Stimulated activated CD4-positive, alpha-beta T cell treated with anti-CD3 and anti-CD28 coated beads, Interleukin-12 subunit alpha, Interleukin-12 subunit beta, amount 100 ng/mL, for 48 hours (primary cell): ENCODE results near the gene ALG14.
"Not testable (repeated sequence)": the region's sequence is repeated elsewhere in the genome, so short reads cannot be mapped to it uniquely, and the experiment has no call there.

Experiments used
- DNase-seq, 3 donors: peaks; one replicate each; pipeline ENCODE4 v3.0.0-alpha.2; 2020; ENCODE audit warnings: low read depth in 2 of 3, low spot score in 1 of 3

The ALG14 gene

DNA sequence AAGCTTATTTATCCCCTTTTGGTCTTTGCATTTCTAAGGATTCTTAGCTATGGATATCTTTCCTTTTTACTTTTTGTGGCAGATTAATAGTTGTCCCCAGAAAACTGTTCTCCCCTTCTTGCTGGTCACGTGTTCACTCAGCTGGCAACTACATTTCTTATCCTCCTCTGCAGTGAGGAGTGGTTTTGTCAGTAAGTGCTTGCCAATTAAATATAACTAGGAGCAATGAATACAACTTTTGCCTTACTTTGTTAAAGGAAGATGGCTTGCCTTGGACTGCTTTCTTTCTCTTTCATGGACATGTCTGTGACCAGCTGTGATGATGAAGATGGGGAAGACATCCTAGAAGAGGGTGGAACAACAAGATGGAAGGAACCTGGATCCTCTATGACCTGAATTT lies 15.6 kb upstream of the ALG14 start:
- DNase-seq, result no peak

DNA sequence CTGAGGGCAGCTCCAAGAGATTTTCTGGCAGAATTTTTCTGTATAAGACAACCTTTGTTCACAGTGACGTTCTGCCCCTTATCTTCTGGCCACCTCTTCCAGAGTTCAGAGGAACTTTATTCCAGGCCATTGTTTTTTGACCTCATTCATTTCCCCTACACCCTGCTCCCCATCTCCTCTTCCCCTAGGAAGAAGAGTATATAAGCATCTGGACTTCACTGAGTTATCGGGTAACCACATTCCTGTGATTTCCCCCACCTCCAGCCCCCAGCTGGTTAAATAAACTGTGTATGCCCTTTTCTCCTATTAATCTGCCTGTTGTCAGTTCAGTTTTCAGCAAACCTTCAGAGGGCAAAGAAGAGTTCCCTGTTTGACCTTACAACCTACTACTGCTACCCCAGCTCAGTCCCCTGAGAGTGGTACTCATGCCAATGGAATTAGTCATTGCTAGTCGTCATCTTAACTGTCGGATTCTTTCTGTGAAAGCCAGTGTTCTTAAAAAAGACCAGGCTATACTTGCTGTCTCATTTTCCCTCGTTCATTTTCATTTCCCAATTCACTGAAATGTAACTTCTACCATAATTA lies 14.3 kb upstream of the ALG14 start:
- DNase-seq, result no peak

DNA sequence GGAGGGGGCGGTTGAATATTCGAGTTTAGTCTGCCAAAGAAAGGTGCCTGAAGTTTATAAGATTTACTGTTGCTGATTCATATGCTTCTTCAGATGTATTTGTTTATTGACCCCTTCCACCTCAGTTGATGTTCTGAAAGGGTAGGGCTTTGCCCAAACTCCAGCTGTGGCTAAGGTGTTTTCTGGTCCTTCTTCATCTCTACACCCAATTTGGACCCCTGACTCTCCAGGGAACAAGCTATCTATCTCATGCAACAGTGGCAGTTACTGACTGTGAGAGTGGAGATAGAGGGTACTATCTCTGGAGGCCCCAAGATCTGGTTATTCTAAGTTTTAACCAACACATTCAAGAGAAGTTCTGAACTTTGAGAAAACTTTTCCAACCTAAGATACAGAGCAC lies 12.6 kb upstream of the ALG14 start:
- DNase-seq, result no peak

DNA sequence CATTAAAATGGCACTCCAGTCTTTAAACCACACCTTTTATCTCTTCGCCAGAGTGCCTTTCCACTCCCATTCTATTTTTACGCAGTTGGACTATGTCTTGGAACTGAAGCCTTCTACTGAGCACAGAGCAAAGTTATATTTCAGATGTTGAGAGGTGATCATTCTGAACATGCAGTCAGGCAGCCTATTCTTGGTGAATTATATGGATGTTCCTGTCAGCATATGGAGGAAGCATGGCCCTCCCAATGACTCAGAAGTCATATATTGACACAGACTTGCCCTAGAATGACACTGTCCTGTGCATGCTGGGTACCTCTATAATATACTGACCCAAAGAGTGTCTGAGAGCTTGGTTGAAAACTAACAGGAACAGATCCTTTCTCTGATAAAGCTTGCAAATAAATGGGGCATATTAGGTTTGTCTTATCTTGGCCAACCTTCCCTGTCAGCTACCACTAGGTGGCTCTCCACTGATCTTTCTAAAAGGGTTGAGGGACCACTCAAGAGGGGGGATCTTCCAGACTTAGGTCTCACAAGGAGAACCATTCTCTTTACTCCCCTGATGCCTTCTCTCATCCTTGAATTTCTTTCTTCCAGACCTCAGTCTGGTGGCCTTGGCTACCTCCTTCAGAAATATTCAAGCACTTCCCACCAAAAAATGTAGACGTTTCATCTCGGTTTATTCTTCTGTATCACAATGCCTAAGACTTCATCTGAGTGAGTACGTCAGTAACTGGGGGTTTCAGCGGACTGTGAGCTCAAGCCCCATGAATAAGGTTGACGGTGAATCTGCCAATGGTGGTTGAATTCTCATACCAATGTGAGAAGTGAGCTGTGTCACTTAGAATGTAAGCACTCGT lies 11.8 kb upstream of the ALG14 start:
- DNase-seq, result no peak

DNA sequence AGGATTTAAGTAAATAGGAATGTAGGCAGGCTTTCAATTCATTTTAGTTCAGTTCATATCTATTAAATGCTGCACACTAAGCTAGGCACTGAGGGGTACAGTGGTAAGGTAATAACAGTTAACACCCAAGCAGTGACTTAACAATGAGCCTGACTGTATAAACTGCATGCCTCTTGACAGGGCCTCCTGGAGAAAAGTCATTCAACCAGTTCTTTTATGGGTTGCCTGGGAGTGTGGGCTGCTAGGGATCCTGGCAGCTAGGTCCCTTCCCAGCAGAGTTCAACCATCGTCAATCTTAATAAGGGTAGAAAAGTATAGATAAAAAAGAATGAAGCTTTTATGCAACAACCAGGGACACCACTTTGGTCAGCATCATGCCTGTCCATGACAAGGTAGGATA lies 8.1 kb upstream of the ALG14 start:
- no peak for DNase-seq

DNA sequence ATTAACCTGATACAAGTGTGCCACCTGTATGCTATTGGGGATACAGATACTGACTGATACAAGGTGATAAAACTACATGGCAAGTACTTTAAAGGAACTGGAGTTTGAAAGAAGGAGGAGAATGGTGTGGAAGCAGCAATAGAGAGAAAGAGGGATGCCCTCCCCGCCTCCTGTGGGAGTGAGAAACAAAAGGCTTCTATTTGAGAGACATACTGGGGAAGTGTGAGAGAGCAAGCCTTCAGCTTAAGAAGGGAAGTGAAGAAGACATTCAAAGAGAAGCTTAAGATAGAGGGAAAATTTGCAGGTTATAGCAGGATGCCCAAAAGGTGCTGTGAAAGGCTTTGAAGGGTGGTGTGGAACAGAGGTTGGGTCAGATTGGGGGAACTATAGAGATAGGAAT lies 7.7 kb upstream of the ALG14 start:
- no peak for DNase-seq

DNA sequence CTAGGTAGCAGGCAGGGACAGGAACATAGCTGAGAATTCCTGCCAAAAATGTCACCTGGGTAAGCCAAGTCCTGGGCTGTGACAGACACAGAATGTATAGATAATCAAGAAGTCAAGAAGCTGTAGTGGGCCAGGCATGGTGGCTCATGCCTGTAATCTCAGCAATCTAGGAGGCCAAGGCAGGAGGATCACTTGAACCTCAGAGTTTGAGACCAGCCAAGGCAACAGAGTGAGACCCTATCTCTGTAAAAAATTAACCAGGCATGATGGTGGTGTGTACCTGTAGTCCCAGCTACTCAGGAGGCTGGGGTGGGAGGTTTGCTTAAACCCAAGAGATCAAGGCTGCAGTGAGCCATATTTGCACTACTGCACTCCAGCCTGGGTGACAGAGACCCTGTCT lies 3.3 kb upstream of the ALG14 start:
- no peak for DNase-seq

DNA sequence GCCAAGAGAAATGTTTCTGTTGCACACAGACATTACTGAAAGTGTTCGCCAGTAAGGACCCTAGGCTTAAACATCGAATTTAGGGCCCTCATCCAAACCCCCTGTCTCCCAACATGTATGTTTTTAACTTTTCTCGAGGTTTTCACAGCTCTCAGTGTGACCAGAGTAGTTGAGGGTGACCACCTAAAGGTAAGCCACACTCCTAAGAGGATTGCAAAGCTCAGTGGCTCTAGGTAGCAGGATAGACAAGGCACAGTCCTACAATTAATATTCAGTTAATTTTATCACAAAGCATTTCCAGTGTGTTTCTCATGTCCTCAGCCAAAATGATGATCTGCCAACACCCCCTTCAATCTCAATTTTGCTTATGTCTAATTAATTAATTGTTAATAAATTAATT lies 695 bp upstream of the ALG14 start:
- DNase-seq, result no peak

DNA sequence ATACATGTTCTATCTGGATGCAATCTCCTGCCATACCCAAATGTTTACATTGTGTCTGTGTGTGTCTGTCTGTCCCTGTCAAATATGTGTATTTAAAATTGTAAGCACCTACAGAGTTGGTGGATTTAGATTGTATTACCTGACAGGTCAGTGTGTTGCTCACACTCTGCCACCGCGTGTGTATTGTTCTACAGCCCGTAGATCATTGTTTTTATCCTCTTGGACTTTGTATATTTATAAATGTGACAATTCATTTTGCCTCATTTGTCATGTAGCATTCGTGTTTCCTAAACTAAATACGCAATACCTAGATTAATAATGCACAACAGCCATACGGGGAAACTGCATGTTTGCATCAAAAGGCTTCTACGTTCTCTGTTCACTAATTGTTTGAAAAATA lies 634 bp downstream of the ALG14 start:
- no peak for DNase-seq

DNA sequence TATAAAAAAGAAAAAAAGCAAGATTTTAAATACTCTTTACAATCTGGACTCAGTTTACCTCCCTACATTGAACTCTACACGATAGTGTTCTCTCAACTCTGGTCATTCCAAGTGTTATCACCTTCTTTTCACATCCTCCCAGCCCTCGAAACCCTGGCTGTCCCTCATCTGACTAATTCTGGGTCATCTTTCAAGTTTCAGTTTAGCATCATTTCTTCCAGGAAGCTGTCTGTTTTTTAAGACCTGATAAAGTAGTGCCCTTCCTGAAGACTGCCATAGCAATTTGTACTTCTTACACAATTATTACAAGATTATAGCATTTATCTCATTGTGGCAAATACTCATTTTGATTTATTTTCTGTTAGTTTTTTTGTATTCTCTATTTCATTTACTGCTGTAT lies 1.2 kb downstream of the ALG14 start:
- no peak for DNase-seq

DNA sequence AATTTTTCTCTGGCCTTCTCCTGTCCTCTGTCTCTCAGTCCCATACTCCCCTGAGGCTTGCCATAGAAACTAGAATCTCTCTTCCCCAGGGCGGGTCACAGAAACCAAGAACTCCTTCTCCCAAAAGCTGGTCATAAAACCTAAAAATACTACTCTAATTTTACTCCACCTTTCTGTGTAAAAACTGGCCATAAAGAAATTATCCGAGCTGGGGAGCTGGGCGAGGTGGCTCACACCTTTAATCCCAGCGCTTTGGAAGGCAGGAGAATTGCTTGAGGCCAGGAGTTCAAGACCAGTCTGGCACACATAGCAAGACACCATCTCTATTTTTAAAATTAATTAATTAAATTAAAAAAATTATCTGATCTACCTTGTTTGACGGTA lies 3.0 kb downstream of the ALG14 start:
- no peak for DNase-seq

DNA sequence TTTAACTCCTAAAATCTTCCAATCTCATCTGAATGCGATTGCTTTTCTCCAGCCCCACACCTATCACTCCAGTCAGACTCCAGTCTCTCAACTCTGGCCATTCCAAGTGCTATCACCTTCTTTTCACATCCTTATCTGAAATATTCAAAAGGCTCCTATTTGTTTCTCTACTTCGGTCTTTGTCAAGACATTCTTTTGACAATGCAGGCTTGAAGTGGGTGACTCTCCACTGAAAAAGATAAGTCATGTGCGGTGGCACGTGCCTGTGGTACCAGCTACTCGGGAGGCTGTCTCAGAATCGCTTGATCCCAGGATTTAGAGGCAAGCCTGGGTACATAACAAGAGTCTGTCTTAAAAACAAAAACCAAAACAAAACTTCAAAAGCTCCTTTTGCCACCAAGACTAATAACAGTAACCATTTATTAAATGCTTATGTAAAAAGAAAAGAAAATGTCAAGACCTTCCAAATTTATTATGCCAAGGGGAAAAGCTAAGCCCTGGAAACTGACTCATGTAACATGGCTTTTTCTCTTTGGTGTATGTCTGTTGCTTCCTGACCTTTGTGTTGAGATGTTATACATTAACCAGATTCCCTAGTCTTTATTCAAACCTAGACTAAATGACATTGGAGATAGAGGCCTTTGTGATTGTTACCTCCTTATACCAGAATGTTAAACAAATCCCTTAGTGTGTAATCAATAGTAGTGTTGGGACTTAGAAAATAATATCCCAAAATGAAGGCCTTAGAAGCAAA lies 3.6 kb downstream of the ALG14 start:
- DNase-seq, result no peak

DNA sequence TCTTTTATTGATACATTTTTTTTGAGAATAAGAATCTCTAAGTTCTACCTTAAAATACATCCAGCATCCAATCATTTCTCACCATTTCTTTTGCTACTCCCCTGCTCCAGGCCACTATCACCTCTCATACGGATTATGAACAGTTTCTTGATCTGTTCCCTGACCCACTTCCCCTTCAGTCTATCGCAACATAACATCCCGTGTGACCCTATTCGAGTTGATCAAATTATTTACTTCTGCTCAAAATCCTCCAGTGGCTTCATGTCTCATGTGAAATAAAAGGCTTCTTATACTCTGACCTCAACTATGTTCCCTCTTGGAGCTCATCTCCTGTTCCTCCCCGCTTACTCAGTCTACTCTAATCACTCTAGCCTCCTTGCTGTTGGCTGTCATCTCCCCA lies 5.2 kb downstream of the ALG14 start:
- DNase-seq, result no peak

DNA sequence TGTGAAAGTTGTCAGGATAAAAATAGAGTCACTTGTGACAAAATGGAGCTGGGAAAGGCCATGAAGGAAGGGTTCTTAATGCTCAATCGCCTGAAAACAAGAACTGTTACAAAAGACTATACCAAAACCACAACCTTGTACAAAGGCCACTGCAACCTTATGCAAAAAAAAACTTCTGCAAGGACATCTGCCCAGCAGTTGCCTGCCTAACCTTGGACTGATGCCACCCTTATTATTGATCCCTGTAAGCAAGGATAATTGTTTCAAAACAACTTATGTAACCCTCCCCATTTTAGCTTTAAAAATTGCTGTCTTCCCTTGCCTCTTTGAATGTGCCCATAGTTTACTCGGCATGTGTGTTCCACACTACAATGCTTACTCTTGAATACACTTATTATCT lies 5.7 kb downstream of the ALG14 start:
- no peak for DNase-seq

DNA sequence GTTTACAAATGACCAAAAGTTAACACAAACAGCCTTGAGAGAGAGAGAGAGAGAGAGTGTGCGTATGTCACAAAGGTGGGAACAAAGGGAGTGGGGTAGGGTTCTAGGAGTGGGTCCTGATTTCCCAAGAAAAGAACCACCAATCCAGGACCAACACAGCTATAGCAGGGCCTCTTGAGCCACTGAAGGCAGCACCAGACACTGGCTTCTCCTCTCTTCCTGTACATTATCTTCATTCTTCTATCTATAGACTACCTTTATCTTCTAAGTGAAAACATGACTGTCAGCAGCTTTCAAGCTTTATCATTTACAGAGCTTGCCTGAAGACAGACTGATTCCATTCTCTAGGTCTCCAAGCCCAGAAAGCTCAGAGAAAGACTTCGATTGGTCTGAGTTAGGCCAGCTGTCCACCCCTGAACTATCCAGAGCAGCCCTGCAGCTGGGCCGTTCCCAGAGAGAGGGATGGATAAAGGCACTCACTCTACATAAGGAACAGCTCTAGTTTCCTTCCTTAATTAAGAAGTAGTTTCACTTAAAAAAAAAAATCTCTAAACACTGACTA lies 11.2 kb downstream of the ALG14 start:
- DNase-seq, result no peak

DNA sequence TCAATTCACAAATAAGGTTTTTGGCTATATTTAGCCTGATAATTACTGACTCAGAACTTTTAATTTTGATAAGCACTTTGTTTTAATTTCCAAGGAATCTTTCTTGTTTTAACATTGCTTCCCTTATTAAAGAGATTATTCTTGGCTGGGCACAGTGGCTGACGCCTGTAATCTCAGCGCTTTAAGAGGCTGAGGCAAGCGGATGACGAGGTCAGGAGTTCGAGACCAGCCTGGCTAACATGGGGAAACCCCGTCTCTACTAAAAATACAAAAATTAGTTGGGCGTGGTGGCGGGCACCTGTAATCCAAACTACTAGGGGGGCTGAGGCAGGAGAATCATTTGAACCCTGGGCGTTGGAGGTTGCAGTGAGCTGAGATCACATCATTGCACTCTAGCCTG lies 13.8 kb downstream of the ALG14 start:
- no peak for DNase-seq

DNA sequence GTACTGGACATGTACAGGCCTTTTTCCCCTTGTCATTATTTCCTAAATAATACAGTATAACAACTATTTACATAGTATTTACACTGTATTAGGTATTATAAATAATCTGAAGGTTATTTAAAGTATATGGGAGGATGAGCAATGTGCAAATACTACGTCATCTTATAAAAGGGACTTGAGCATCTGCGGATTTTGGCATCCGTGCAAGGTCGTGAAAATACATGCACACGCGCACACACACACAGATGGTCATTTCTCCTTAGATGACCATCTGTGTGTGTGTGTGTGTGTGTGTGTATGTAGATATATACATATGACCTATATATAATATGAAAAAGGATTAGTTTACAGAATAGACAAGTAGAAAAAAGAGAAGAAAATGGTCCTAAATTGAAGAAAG lies 15.4 kb downstream of the ALG14 start:
- DNase-seq, result no peak

DNA sequence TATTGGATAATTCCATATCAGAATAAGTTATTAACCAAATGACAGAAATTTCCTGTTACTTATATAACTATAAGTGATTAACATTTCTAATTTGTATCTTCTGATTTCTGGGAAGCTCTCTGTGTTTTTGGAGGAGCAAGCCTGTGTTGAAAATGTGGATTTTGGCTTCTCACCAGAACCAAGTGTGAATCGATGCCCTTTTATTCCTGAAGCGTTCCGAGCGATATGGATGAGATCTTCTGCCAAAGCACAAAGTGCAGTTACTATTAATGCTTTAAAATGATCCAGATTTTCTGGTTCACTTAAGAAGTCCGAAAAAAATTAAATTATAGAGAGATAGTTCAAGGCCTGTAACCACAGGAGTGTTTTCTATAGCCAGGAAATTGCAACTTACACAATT lies 22.8 kb downstream of the ALG14 start:
- DNase-seq, result no peak

DNA sequence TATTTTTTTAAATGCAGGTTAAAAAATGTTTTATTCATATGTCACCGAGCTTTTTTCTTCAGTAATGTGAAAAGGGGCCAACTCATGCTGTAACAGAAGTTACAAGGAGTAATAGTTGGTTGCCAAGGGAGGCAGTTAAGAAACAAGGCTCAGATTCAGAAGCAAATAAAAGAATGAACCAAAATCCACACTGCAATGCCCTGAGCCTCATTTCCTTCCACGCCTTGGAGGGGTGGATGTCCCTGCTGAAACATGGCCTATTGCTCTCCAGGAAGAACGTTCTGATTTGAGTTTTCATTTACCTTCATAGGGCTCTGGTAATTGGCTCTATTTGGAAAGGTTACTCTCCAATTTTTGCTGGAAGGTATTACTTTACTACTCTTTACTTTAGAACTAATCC lies 24.4 kb downstream of the ALG14 start:
- DNase-seq, result no peak

DNA sequence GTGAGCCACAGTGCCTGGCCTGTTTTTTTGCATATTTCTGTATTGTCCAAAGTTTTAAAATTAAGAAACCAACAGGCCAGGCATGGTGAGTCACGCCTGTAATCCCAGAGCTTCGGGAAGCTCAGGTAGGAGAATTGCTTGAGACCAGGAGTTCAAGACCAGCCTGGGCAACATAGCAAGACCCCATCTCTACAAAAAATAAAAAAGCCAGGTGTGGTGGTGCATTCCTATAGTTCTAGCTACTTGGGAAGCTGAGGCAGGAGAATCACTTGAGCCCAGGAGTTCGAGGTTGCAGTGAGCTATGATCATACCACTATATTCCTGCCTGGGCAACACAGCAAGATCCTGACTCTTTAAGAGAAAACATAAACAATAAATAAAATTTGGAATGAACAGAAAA lies 25.1 kb downstream of the ALG14 start:
- DNase-seq, result not testable (repeated sequence)

DNA sequence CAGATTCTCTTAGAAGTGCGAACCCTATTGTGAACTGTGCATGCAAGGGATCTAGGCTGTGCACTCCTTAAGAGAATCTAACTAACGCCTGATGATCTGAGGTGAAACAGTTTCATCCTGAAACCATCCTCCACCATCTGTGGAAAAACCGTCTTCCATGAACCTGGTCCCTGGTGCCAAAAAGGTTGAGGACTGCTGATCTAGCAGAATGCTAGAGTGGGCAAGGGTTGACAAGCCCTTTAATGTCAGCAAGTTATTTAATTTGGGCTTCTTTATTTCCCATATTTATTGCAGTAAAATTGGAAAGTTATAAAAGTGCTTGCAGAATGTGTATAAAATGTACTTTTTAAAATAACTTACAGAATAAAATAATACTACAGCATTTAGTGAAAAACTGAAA lies 26.4 kb downstream of the ALG14 start:
- no peak for DNase-seq
